Astrocyte of the cerebellum (primary cell): ENCODE measurements around the gene LRRC8C.

Experiments
- DNase-seq: peaks from one replicate; pipeline ENCODE4 v3.0.0-alpha.2; 2011; ENCODE audit warnings: low read depth
- H3K4me3 ChIP-seq: 2 replicates; pipeline ENCODE4 v1.5.1; 2011; ENCODE audit warnings: mild to moderate bottlenecking, low read depth, low read length, moderate library complexity
- in situ Hi-C: cut with HindIII; loops from 2 replicates; pipeline ENCODE4 v1.10.0; 2017; ENCODE audit warnings: low sequenced_read_pairs
- TF ChIP-seq, protein P1 (sequence below): IDR thresholded peaks from 2 replicates; pipeline ENCODE4 v1.5.1; 2012; ENCODE audit warnings: low read length, low read depth, moderate library complexity, mild to moderate bottlenecking; ENCODE audit errors: missing control alignments

LRRC8C gene

GRCh38 chr1:89640440-89640839 lies 7.5 kb downstream of the LRRC8C start:
- in situ Hi-C loops: loop anchor here (25.0 kb wide), 1 partner anchor 322 kb away; no protein-coding TSS in a partner anchor
- DNase-seq: no peak

GRCh38 chr1:89641781-89642180 lies 8.9 kb downstream of the LRRC8C start:
- TF ChIP-seq, protein P1, sequence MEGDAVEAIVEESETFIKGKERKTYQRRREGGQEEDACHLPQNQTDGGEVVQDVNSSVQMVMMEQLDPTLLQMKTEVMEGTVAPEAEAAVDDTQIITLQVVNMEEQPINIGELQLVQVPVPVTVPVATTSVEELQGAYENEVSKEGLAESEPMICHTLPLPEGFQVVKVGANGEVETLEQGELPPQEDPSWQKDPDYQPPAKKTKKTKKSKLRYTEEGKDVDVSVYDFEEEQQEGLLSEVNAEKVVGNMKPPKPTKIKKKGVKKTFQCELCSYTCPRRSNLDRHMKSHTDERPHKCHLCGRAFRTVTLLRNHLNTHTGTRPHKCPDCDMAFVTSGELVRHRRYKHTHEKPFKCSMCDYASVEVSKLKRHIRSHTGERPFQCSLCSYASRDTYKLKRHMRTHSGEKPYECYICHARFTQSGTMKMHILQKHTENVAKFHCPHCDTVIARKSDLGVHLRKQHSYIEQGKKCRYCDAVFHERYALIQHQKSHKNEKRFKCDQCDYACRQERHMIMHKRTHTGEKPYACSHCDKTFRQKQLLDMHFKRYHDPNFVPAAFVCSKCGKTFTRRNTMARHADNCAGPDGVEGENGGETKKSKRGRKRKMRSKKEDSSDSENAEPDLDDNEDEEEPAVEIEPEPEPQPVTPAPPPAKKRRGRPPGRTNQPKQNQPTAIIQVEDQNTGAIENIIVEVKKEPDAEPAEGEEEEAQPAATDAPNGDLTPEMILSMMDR: no peak
- H3K4me3 ChIP-seq: no peak overlapping the region
- in situ Hi-C loops: loop anchor here (25.0 kb wide), 1 partner anchor 321 kb away; no protein-coding TSS in a partner anchor
- DNase-seq: no peak

More at GRCh38 chr1:89640440-89640839, 7.5 kb downstream of the LRRC8C start:
- TF ChIP-seq, protein P1: no peak
- H3K4me3 ChIP-seq: no peak overlapping the region

GRCh38 chr1:89643577-89643976 lies 10.7 kb downstream of the LRRC8C start:
- TF ChIP-seq, protein P1: no peak
- in situ Hi-C loops: loop anchor here (25.0 kb wide), 1 partner anchor 319 kb away; no protein-coding TSS in a partner anchor
- H3K4me3 ChIP-seq: no peak overlapping the region
- DNase-seq: no peak

- no peak overlapping the region for H3K4me3 ChIP-seq
- TF ChIP-seq, protein P1: no peak
- in situ Hi-C loops: loop anchor here (25.0 kb wide), 1 partner anchor 318 kb away; no protein-coding TSS in a partner anchor
- DNase-seq: no peak
Measured at GRCh38 chr1:89644119-89644814, 11.3 kb downstream of the LRRC8C start.

GRCh38 chr1:89646259-89646658 lies 13.3 kb downstream of the LRRC8C start:
- in situ Hi-C loops: loop anchor here (25.0 kb wide), 1 partner anchor 316 kb away; no protein-coding TSS in a partner anchor
- H3K4me3 ChIP-seq: no peak overlapping the region
- TF ChIP-seq, protein P1: no peak
- no peak for DNase-seq

- H3K4me3 ChIP-seq: no peak overlapping the region
- TF ChIP-seq, protein P1: no peak
- DNase-seq: no peak
- in situ Hi-C loops: loop anchor here (5.0 to 25.0 kb wide), 2 partner anchors 93 to 313 kb away; no protein-coding TSS in a partner anchor
Measured at GRCh38 chr1:89649783-89650182, 16.9 kb downstream of the LRRC8C start.
